WTC11 (cell line): ENCODE measurements around the gene PARD3B. TPM values are rescaled to one million over a fixed set of nuclear protein-coding genes. Genes with fewer than 3 reads are reported as not detected.

Source experiments
- ATAC-seq: fragments of 200-7000 bp; cut with Tn5 transposase; 2 replicates; pipeline ENCODE4 v1.10.0; 2021; ENCODE audit warnings: mild to moderate bottlenecking, moderate library complexity
- CTCF ChIA-PET: fragments of 300-600 bp; sonication (Branson Sonifier 250); formaldehyde crosslinking; loops from one replicate; lab custom pipeline; 2021; ENCODE audit warnings: antibody characterized with exemption; lab: Charles Lee
- POLR2A ChIA-PET: fragments of 350-600 bp; sonication (Branson Sonifier 250); formaldehyde crosslinking; loops from one replicate; lab custom pipeline; 2021; ENCODE audit warnings: antibody characterized with exemption; lab: Charles Lee
- DNase-seq: peaks from one replicate; pipeline ENCODE4 v3.0.0; 2021; ENCODE audit warnings: low spot score
- H3K27ac Mint-ChIP-seq: 2 replicates; pipeline ENCODE4 v1.8.0; 2021; ENCODE audit warnings: mixed read lengths
- H3K27me3 Mint-ChIP-seq: 2 replicates; pipeline ENCODE4 v1.8.0; 2021; ENCODE audit warnings: low read depth, mild to moderate bottlenecking, moderate library complexity, mixed read lengths
- H3K36me3 Mint-ChIP-seq: 2 replicates; pipeline ENCODE4 v1.8.0; 2021; ENCODE audit warnings: mixed read lengths
- H3K4me1 Mint-ChIP-seq: 2 replicates; pipeline ENCODE4 v1.8.0; 2022; ENCODE audit warnings: mixed read lengths
- H3K4me3 Mint-ChIP-seq: 2 replicates; pipeline ENCODE4 v1.8.0; 2021; ENCODE audit warnings: mild to moderate bottlenecking, moderate library complexity, mixed read lengths
- H3K9me3 Mint-ChIP-seq: 2 replicates; pipeline ENCODE4 v1.8.0; 2021; ENCODE audit warnings: mixed read lengths
- CREM ChIP-seq: sonication (generic); formaldehyde crosslinking; IDR thresholded peaks from 2 replicates; pipeline ENCODE4 v1.8.1; 2022; ENCODE audit warnings: mild to moderate bottlenecking, missing genetic modification reagents, moderate library complexity
- FOXP1 ChIP-seq: sonication (generic); formaldehyde crosslinking; IDR thresholded peaks from 2 replicates; pipeline ENCODE4 v1.8.0; 2022; ENCODE audit warnings: missing genetic modification reagents, mild to moderate bottlenecking, moderate library complexity, borderline replicate concordance
- GABPB1 ChIP-seq: sonication (generic); formaldehyde crosslinking; IDR thresholded peaks from 2 replicates; pipeline ENCODE4 v1.8.1; 2023; ENCODE audit warnings: mild to moderate bottlenecking, missing genetic modification reagents
- GRHL2 ChIP-seq: fragments of 250-450 bp; sonication (Bioruptor Pico); IDR thresholded peaks from 2 replicates; pipeline ENCODE4 v1.8.0; 2022; ENCODE audit warnings: mild to moderate bottlenecking, moderate library complexity; ENCODE audit not compliant: insufficient replicate concordance, severe bottlenecking
- IRF2 ChIP-seq: sonication (generic); formaldehyde crosslinking; IDR thresholded peaks from 2 replicates; pipeline ENCODE4 v1.8.0; 2022; ENCODE audit warnings: low read depth, missing genetic modification reagents, borderline replicate concordance
- NFYB ChIP-seq: sonication (generic); formaldehyde crosslinking; conservative IDR thresholded peaks from 2 replicates; pipeline ENCODE4 v1.8.0; 2022; ENCODE audit warnings: low read depth, missing genetic modification reagents
- NR2C2 ChIP-seq: sonication (generic); formaldehyde crosslinking; IDR thresholded peaks from 2 replicates; pipeline ENCODE4 v1.8.0; 2022; ENCODE audit warnings: mild to moderate bottlenecking, missing genetic modification reagents
- RELA ChIP-seq: sonication (generic); formaldehyde crosslinking; IDR thresholded peaks from 2 replicates; pipeline ENCODE4 v1.8.1; 2022; ENCODE audit warnings: missing genetic modification reagents, mild to moderate bottlenecking, borderline replicate concordance
- TCF7 ChIP-seq: sonication (generic); formaldehyde crosslinking; IDR thresholded peaks from 2 replicates; pipeline ENCODE4 v1.8.0; 2022; ENCODE audit warnings: mild to moderate bottlenecking, low read depth, missing genetic modification reagents, moderate library complexity
- ZNF317 ChIP-seq: sonication (generic); formaldehyde crosslinking; IDR thresholded peaks from 2 replicates; pipeline ENCODE4 v1.8.1; 2023; ENCODE audit warnings: low read depth, mild to moderate bottlenecking, moderate library complexity, missing genetic modification reagents, borderline replicate concordance
- total RNA-seq: library from RNA; stranded (reverse); gene quantifications from 3 replicates; pipeline ENCODE4 v1.2.3, GENCODE V29; 2021
- TF ChIP-seq, protein P1 (sequence below): fragments of 250-450 bp; sonication (Bioruptor Pico); IDR thresholded peaks from 2 replicates; pipeline ENCODE4 v1.9.0; 2021; ENCODE audit warnings: moderate library complexity, mild to moderate bottlenecking, inconsistent platforms, borderline replicate concordance
- TF ChIP-seq, protein P2 (sequence below): fragments of 200-600 bp; IDR thresholded peaks from 2 replicates; pipeline ENCODE4 v1.8.0; 2022; ENCODE audit warnings: antibody characterized with exemption
- TF ChIP-seq, protein P3 (sequence below): sonication (generic); formaldehyde crosslinking; IDR thresholded peaks from 2 replicates; pipeline ENCODE4 v1.8.1; 2023; ENCODE audit warnings: mild to moderate bottlenecking, missing genetic modification reagents, moderate library complexity
- TF ChIP-seq, protein P4 (sequence below): fragments of 250-450 bp; sonication (Bioruptor Pico); IDR thresholded peaks from 2 replicates; pipeline ENCODE4 v1.9.0; 2021; ENCODE audit warnings: mild to moderate bottlenecking, borderline replicate concordance
- TF ChIP-seq, protein P5 (sequence below): sonication (generic); formaldehyde crosslinking; IDR thresholded peaks from 2 replicates; pipeline ENCODE4 v1.8.0; 2023; ENCODE audit warnings: missing genetic modification reagents, mild to moderate bottlenecking, borderline replicate concordance
- TF ChIP-seq, protein P6 (sequence below): fragments of 250-450 bp; sonication (Bioruptor Pico); IDR thresholded peaks from 2 replicates; pipeline ENCODE4 v1.8.0; 2021; ENCODE audit warnings: mild to moderate bottlenecking
- TF ChIP-seq, protein P7 (sequence below): sonication (generic); formaldehyde crosslinking; IDR thresholded peaks from 2 replicates; pipeline ENCODE4 v1.8.1; 2022; ENCODE audit warnings: mild to moderate bottlenecking, missing genetic modification reagents, moderate library complexity, borderline replicate concordance

Gene PARD3B
- total RNA-seq, 1 experiment from 2014 or later = 5.6 TPM

DNA sequence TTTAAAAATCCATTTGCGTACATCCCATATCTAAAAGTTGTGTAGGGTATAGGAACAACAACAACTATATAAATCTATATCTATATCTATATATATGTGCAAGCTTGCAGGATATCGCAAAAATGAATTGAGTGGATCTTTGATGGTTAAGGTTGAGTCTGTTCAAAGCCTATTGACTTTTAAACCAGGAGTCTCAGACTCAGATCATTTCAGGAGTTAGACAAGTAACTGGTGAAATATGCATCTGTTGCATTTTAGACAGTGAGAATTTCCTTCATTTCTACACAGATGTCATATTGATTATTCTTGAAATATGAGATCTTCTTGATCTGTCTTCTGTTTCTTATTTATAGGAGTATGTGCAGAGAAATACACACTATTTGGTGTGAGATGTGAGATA, 66.5 kb downstream of the PARD3B start:
- 0 out of 2 replicates have a peak, but pooled peaks cover 3% of the 10 kb centered on the region for H3K36me3 Mint-ChIP-seq
- H3K27ac Mint-ChIP-seq = no peak overlapping the region
- DNase-seq (no peak), ATAC-seq (no peak)
- ChIA-PET POLR2A (no interaction called here), CTCF (no interaction called here)
- H3K4me1 Mint-ChIP-seq = 0 out of 2 replicates have a peak, but pooled peaks cover 3% of the 10 kb centered on the region
- H3K9me3 Mint-ChIP-seq = peaks cover 16% of the 10 kb centered on the region
- H3K4me3 Mint-ChIP-seq = no peak overlapping the region
- H3K27me3 Mint-ChIP-seq = no peaks in the 10 kb centered on the region
- no peak for TF ChIP-seq ZNF317 (CRISPR knock-in tag)

DNA sequence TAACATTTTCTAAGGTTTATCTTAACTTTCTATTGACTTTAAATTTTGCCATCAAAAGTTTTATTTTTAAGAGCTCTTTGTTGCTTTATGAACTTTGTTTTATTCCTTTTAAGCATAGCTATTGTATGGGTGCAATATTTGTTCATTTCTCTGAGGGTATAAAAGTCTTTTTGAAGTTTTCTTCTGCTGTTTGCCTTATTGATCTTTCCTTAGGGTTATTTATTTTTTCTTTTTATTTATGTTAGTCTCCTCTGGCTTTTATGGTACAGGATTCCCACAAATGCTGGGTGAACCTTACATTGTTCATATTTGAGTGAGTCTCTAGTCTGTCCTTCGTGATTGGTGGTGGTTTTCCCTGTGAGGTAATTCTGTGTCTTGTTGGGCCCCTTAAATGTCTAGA, 68.4 kb downstream of the PARD3B start:
- 0 out of 2 replicates have a peak, but pooled peaks cover 3% of the 10 kb centered on the region for H3K36me3 Mint-ChIP-seq
- no peaks in the 10 kb centered on the region for H3K27me3 Mint-ChIP-seq
- TF ChIP-seq RELA (CRISPR knock-in tag) = no peak
- TF ChIP-seq, protein P1, sequence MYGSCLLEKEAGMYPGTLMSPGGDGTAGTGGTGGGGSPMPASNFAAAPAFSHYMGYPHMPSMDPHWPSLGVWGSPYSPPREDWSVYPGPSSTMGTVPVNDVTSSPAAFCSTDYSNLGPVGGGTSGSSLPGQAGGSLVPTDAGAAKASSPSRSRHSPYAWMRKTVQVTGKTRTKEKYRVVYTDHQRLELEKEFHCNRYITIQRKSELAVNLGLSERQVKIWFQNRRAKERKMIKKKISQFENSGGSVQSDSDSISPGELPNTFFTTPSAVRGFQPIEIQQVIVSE (CRISPR knock-in tag) = no peak
- TF ChIP-seq, protein P2, sequence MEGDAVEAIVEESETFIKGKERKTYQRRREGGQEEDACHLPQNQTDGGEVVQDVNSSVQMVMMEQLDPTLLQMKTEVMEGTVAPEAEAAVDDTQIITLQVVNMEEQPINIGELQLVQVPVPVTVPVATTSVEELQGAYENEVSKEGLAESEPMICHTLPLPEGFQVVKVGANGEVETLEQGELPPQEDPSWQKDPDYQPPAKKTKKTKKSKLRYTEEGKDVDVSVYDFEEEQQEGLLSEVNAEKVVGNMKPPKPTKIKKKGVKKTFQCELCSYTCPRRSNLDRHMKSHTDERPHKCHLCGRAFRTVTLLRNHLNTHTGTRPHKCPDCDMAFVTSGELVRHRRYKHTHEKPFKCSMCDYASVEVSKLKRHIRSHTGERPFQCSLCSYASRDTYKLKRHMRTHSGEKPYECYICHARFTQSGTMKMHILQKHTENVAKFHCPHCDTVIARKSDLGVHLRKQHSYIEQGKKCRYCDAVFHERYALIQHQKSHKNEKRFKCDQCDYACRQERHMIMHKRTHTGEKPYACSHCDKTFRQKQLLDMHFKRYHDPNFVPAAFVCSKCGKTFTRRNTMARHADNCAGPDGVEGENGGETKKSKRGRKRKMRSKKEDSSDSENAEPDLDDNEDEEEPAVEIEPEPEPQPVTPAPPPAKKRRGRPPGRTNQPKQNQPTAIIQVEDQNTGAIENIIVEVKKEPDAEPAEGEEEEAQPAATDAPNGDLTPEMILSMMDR = no peak
- TF ChIP-seq, protein P3, sequence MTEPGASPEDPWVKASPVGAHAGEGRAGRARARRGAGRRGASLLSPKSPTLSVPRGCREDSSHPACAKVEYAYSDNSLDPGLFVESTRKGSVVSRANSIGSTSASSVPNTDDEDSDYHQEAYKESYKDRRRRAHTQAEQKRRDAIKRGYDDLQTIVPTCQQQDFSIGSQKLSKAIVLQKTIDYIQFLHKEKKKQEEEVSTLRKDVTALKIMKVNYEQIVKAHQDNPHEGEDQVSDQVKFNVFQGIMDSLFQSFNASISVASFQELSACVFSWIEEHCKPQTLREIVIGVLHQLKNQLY = no peak
- TF ChIP-seq GABPB1 (CRISPR knock-in tag) = no peak
- no peak for TF ChIP-seq GRHL2 (CRISPR knock-in tag)
- no peak for TF ChIP-seq NR2C2
- no peak overlapping the region for H3K27ac Mint-ChIP-seq
- CTCF ChIA-PET = no interaction called here
- ATAC-seq (no peak), DNase-seq (no peak)
- H3K9me3 Mint-ChIP-seq = peaks cover 16% of the 10 kb centered on the region
- H3K4me1 Mint-ChIP-seq = 0 out of 2 replicates have a peak, but pooled peaks cover 3% of the 10 kb centered on the region
- no peak overlapping the region for H3K4me3 Mint-ChIP-seq
- POLR2A ChIA-PET = no interaction called here

DNA sequence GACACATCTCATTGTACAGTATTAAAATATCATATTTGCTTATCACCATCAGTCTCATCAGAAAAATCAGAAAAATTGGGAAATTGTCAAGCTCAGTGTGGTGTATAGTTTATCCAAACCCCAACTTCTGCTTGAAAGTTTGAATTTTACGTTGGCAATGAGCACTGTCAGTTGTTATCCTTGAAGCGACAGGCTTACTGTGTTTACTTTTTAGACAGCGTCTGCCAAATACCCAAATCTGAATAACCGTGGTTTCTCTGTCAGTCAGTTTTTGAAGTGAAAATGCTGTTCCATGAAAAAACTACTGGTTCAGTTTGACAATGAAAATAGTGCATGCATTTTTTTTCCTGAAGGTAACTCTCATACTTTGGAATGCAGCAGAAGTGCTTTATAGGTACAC, 70.2 kb downstream of the PARD3B start:
- peaks cover 16% of the 10 kb centered on the region for H3K9me3 Mint-ChIP-seq
- ChIA-PET CTCF (no interaction called here), POLR2A (no interaction called here)
- no peak overlapping the region for H3K27ac Mint-ChIP-seq
- ATAC-seq = no peak
- H3K4me1 Mint-ChIP-seq = 0 out of 2 replicates have a peak, but pooled peaks cover 3% of the 10 kb centered on the region
- no peak for DNase-seq
- H3K27me3 Mint-ChIP-seq = no peaks in the 10 kb centered on the region
- 0 out of 2 replicates have a peak, but pooled peaks cover 3% of the 10 kb centered on the region for H3K36me3 Mint-ChIP-seq
- H3K4me3 Mint-ChIP-seq = no peak overlapping the region
- TF ChIP-seq, protein P4, sequence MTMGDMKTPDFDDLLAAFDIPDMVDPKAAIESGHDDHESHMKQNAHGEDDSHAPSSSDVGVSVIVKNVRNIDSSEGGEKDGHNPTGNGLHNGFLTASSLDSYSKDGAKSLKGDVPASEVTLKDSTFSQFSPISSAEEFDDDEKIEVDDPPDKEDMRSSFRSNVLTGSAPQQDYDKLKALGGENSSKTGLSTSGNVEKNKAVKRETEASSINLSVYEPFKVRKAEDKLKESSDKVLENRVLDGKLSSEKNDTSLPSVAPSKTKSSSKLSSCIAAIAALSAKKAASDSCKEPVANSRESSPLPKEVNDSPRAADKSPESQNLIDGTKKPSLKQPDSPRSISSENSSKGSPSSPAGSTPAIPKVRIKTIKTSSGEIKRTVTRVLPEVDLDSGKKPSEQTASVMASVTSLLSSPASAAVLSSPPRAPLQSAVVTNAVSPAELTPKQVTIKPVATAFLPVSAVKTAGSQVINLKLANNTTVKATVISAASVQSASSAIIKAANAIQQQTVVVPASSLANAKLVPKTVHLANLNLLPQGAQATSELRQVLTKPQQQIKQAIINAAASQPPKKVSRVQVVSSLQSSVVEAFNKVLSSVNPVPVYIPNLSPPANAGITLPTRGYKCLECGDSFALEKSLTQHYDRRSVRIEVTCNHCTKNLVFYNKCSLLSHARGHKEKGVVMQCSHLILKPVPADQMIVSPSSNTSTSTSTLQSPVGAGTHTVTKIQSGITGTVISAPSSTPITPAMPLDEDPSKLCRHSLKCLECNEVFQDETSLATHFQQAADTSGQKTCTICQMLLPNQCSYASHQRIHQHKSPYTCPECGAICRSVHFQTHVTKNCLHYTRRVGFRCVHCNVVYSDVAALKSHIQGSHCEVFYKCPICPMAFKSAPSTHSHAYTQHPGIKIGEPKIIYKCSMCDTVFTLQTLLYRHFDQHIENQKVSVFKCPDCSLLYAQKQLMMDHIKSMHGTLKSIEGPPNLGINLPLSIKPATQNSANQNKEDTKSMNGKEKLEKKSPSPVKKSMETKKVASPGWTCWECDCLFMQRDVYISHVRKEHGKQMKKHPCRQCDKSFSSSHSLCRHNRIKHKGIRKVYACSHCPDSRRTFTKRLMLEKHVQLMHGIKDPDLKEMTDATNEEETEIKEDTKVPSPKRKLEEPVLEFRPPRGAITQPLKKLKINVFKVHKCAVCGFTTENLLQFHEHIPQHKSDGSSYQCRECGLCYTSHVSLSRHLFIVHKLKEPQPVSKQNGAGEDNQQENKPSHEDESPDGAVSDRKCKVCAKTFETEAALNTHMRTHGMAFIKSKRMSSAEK (CRISPR knock-in tag) = no peak
- no peak for TF ChIP-seq CREM
- TF ChIP-seq TCF7 (CRISPR knock-in tag) = no peak
- TF ChIP-seq NFYB (CRISPR knock-in tag) = no peak
- TF ChIP-seq FOXP1 = no peak
- TF ChIP-seq IRF2 = no peak
- TF ChIP-seq, protein P5, sequence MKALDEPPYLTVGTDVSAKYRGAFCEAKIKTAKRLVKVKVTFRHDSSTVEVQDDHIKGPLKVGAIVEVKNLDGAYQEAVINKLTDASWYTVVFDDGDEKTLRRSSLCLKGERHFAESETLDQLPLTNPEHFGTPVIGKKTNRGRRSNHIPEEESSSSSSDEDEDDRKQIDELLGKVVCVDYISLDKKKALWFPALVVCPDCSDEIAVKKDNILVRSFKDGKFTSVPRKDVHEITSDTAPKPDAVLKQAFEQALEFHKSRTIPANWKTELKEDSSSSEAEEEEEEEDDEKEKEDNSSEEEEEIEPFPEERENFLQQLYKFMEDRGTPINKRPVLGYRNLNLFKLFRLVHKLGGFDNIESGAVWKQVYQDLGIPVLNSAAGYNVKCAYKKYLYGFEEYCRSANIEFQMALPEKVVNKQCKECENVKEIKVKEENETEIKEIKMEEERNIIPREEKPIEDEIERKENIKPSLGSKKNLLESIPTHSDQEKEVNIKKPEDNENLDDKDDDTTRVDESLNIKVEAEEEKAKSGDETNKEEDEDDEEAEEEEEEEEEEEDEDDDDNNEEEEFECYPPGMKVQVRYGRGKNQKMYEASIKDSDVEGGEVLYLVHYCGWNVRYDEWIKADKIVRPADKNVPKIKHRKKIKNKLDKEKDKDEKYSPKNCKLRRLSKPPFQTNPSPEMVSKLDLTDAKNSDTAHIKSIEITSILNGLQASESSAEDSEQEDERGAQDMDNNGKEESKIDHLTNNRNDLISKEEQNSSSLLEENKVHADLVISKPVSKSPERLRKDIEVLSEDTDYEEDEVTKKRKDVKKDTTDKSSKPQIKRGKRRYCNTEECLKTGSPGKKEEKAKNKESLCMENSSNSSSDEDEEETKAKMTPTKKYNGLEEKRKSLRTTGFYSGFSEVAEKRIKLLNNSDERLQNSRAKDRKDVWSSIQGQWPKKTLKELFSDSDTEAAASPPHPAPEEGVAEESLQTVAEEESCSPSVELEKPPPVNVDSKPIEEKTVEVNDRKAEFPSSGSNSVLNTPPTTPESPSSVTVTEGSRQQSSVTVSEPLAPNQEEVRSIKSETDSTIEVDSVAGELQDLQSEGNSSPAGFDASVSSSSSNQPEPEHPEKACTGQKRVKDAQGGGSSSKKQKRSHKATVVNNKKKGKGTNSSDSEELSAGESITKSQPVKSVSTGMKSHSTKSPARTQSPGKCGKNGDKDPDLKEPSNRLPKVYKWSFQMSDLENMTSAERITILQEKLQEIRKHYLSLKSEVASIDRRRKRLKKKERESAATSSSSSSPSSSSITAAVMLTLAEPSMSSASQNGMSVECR = no peak
- TF ChIP-seq, protein P6, sequence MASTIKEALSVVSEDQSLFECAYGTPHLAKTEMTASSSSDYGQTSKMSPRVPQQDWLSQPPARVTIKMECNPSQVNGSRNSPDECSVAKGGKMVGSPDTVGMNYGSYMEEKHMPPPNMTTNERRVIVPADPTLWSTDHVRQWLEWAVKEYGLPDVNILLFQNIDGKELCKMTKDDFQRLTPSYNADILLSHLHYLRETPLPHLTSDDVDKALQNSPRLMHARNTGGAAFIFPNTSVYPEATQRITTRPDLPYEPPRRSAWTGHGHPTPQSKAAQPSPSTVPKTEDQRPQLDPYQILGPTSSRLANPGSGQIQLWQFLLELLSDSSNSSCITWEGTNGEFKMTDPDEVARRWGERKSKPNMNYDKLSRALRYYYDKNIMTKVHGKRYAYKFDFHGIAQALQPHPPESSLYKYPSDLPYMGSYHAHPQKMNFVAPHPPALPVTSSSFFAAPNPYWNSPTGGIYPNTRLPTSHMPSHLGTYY (CRISPR knock-in tag) = no peak
- TF ChIP-seq, protein P7, sequence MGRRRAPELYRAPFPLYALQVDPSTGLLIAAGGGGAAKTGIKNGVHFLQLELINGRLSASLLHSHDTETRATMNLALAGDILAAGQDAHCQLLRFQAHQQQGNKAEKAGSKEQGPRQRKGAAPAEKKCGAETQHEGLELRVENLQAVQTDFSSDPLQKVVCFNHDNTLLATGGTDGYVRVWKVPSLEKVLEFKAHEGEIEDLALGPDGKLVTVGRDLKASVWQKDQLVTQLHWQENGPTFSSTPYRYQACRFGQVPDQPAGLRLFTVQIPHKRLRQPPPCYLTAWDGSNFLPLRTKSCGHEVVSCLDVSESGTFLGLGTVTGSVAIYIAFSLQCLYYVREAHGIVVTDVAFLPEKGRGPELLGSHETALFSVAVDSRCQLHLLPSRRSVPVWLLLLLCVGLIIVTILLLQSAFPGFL (CRISPR knock-in tag) = no peak
